ENCODE results near the gene MAZ.

MAZ gene

GRCh38 chr16:29767062-29767461, 39.3 kb upstream of the MAZ start:
- TF ChIP-seq, protein P1, sequence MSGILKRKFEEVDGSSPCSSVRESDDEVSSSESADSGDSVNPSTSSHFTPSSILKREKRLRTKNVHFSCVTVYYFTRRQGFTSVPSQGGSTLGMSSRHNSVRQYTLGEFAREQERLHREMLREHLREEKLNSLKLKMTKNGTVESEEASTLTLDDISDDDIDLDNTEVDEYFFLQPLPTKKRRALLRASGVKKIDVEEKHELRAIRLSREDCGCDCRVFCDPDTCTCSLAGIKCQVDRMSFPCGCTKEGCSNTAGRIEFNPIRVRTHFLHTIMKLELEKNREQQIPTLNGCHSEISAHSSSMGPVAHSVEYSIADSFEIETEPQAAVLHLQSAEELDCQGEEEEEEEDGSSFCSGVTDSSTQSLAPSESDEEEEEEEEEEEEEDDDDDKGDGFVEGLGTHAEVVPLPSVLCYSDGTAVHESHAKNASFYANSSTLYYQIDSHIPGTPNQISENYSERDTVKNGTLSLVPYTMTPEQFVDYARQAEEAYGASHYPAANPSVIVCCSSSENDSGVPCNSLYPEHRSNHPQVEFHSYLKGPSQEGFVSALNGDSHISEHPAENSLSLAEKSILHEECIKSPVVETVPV (CRISPR knock-in tag; IDR thresholded peaks at IDR 0.05): no peak
- no peak for TF ChIP-seq RARB (CRISPR knock-in tag; IDR thresholded peaks at IDR 0.05)
- TF ChIP-seq, protein P2, sequence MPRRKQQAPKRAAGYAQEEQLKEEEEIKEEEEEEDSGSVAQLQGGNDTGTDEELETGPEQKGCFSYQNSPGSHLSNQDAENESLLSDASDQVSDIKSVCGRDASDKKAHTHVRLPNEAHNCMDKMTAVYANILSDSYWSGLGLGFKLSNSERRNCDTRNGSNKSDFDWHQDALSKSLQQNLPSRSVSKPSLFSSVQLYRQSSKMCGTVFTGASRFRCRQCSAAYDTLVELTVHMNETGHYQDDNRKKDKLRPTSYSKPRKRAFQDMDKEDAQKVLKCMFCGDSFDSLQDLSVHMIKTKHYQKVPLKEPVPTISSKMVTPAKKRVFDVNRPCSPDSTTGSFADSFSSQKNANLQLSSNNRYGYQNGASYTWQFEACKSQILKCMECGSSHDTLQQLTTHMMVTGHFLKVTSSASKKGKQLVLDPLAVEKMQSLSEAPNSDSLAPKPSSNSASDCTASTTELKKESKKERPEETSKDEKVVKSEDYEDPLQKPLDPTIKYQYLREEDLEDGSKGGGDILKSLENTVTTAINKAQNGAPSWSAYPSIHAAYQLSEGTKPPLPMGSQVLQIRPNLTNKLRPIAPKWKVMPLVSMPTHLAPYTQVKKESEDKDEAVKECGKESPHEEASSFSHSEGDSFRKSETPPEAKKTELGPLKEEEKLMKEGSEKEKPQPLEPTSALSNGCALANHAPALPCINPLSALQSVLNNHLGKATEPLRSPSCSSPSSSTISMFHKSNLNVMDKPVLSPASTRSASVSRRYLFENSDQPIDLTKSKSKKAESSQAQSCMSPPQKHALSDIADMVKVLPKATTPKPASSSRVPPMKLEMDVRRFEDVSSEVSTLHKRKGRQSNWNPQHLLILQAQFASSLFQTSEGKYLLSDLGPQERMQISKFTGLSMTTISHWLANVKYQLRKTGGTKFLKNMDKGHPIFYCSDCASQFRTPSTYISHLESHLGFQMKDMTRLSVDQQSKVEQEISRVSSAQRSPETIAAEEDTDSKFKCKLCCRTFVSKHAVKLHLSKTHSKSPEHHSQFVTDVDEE (CRISPR knock-in tag; IDR thresholded peaks at IDR 0.05): no peak
- TF ChIP-seq TOX (CRISPR knock-in tag; IDR thresholded peaks at IDR 0.05; ENCODE audit: borderline replicate concordance): no peak
- no peak for TF ChIP-seq ARNTL (CRISPR knock-in tag; IDR thresholded peaks at IDR 0.05; ENCODE audit: borderline replicate concordance, low read depth)
- no peak for TF ChIP-seq ZFP30 (CRISPR knock-in tag; IDR thresholded peaks at IDR 0.05)
- TF ChIP-seq PATZ1 (CRISPR knock-in tag; IDR thresholded peaks at IDR 0.05; ENCODE audit: borderline replicate concordance): no peak
- TF ChIP-seq GLIS3 (CRISPR knock-in tag; IDR thresholded peaks at IDR 0.05): no peak
- no peak for TF ChIP-seq ISL1 (CRISPR knock-in tag; IDR thresholded peaks at IDR 0.05)
- TF ChIP-seq POU6F1 (CRISPR knock-in tag; IDR thresholded peaks at IDR 0.05; ENCODE audit: borderline replicate concordance, low read depth): no peak
- TF ChIP-seq ZNF565 (CRISPR knock-in tag; conservative IDR thresholded peaks at IDR 0.05; ENCODE audit: low read depth): no peak
- TF ChIP-seq, protein P3, sequence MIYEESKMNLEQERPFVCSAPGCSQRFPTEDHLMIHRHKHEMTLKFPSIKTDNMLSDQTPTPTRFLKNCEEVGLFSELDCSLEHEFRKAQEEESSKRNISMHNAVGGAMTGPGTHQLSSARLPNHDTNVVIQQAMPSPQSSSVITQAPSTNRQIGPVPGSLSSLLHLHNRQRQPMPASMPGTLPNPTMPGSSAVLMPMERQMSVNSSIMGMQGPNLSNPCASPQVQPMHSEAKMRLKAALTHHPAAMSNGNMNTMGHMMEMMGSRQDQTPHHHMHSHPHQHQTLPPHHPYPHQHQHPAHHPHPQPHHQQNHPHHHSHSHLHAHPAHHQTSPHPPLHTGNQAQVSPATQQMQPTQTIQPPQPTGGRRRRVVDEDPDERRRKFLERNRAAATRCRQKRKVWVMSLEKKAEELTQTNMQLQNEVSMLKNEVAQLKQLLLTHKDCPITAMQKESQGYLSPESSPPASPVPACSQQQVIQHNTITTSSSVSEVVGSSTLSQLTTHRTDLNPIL (CRISPR knock-in tag; IDR thresholded peaks at IDR 0.05; ENCODE audit: low read depth): no peak
- TF ChIP-seq SNAI2 (CRISPR knock-in tag; IDR thresholded peaks at IDR 0.05): no peak
- TF ChIP-seq PPARA (CRISPR knock-in tag; IDR thresholded peaks at IDR 0.05; ENCODE audit: borderline replicate concordance): no peak
- no peak for TF ChIP-seq TCF4 (CRISPR knock-in tag; IDR thresholded peaks at IDR 0.05; ENCODE audit: borderline replicate concordance)
- no peak for TF ChIP-seq ZC3H10 (CRISPR knock-in tag; IDR thresholded peaks at IDR 0.05)
- ATAC-seq: no peak

DNA sequence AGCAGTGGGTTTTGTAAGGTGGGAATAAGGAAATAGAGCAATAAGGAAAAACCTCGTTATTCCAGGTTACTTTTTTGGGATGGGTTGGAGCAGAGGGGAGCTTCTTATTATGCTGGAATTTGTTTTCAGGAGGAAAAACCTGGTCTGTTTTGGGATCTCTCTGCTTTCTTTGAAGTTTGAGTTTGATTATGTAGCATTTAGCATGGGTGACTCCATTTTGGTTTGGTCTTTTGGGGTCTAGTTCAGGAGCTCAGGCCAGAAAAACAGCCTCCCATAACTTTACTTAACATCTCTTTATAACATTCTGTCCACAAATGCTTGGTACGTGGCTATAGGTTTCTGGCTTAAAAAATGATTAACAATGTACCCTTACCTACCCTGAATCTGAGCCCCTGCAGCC, 36.8 kb upstream of the MAZ start:
- TF ChIP-seq, protein P3 (CRISPR knock-in tag; IDR thresholded peaks at IDR 0.05; ENCODE audit: low read depth): no peak
- no peak for ATAC-seq

- no peak for ATAC-seq
- TF ChIP-seq, protein P2 (CRISPR knock-in tag; IDR thresholded peaks at IDR 0.05): no peak
- TF ChIP-seq ZNF565 (CRISPR knock-in tag; conservative IDR thresholded peaks at IDR 0.05; ENCODE audit: low read depth) (no peak), ARNTL (CRISPR knock-in tag; IDR thresholded peaks at IDR 0.05; ENCODE audit: borderline replicate concordance, low read depth) (no peak), CSDC2 (CRISPR knock-in tag; IDR thresholded peaks at IDR 0.05) (no peak), ISL1 (CRISPR knock-in tag; IDR thresholded peaks at IDR 0.05) (no peak), POU6F1 (CRISPR knock-in tag; IDR thresholded peaks at IDR 0.05; ENCODE audit: borderline replicate concordance, low read depth) (no peak), ZFP3 (CRISPR knock-in tag; IDR thresholded peaks at IDR 0.05) (no peak), ZC3H10 (CRISPR knock-in tag; IDR thresholded peaks at IDR 0.05) (no peak), ZFP30 (CRISPR knock-in tag; IDR thresholded peaks at IDR 0.05) (no peak)
- TF ChIP-seq, protein P3 (CRISPR knock-in tag; IDR thresholded peaks at IDR 0.05; ENCODE audit: low read depth): no peak
Measured at GRCh38 chr16:29770250-29770929, 35.9 kb upstream of the MAZ start.
